H1 (cell line): ENCODE measurements around the gene SMPDL3B. TPM values are rescaled to one million over a fixed set of nuclear protein-coding genes. Genes with fewer than 3 reads are reported as not detected.

ENCODE experiments used
- SP4 ChIP-seq: IDR thresholded peaks from 2 replicates; pipeline ENCODE4 v1.6.1; 2012; ENCODE audit warnings: low read length, inconsistent platforms
- SUZ12 ChIP-seq: fragments of 200-600 bp; sonication (generic); IDR thresholded peaks from 2 replicates; pipeline ENCODE4 v1.6.1; 2012; ENCODE audit warnings: mild to moderate bottlenecking, inconsistent platforms, low read length, moderate library complexity, mixed read lengths
- polyA plus RNA-seq, 7 experiments: library from polyadenylated mRNA; depleted of rRNA in 3 of 7; stranded (reverse) in 5 of 7; unstranded in 2 of 7; fragments of >200 nt in 5 of 7; fragments of 200-250 nt in 2 of 7; gene quantifications; 1 replicate in 5 of 7; 2 replicates in 1 of 7; 4 replicates in 1 of 7; pipeline versions ENCODE4 v1.2.1 to v1.2.3, GENCODE V29; 2011 to 2013; ENCODE audit warnings: missing spikeins in 2 of 7, mixed read lengths in 2 of 7
- total RNA-seq: library from RNA; stranded (reverse); fragmentation: NEBNext Ultra II Directional; extraction: Animal tissue kit (Norgen Biotek cat#: 25700); gene quantifications from 2 replicates; pipeline ENCODE4 v1.2.1, GENCODE V29; 2021
- TF ChIP-seq, protein P1 (sequence below): IDR thresholded peaks from 2 replicates; pipeline ENCODE4 v1.6.1; 2011; ENCODE audit warnings: low read depth, mild to moderate bottlenecking, low read length; ENCODE audit not compliant: insufficient read depth

Gene SMPDL3B
- total and polyA plus RNA-seq, 2 of the 8 experiments (the other 6 are each of a cell fraction or from before 2014, with no cell fraction given), result 54.7 to 143 TPM

DNA sequence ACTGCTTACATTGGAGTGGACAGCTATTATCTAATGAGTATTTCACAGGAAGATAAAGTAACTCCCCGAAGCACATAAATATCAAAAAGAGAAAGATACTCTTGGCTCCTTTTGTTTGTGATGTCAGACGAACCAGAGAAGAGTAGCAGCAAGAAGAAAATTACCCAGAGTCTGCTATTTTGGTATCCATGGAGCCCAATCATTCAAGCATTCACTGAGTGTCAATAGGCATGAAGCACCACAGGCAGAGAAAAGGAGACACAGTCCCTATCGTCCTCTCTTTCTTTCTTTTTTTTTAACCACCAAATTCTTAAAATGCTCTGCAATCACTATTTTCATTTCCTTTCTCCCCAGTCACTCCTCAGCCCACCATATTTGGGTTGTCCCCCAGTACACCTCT, 40.3 kb upstream of the SMPDL3B start (continued):
- TF ChIP-seq SUZ12 (no peak), SP4 (no peak)
- TF ChIP-seq, protein P1, sequence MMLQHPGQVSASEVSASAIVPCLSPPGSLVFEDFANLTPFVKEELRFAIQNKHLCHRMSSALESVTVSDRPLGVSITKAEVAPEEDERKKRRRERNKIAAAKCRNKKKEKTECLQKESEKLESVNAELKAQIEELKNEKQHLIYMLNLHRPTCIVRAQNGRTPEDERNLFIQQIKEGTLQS, result no peak
